Measurements from ENCODE around the gene SLFNL1. TPM values are rescaled to one million over a fixed set of nuclear protein-coding genes. Genes with fewer than 3 reads are reported as not detected.

Gene SLFNL1
- total RNA-seq, 4 donors from 2014 or later, result 0.85 to 1.6 (median 0.88) TPM; not detected in 1

DNA sequence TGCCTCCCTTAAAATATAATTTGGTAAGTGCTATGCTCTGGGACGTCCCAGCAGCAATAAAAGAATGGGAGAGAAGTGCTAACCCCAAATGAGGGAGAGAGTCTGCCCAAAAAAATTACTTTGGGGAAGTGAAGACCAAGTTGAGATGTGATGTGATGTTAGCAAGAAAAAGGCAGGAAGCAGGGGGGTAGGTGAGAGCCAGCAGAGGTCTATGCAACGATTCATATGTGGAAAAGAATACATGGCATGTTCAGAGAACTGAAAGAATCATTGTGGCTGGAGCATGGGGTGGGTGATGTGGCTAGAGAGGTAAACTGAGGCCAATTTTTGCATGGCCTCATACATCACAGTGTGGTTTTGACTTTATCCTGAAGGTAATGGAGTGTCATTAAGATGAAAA is 47.6 kb downstream of the SLFNL1 start:
- DNase-seq, result no peak
- H3K27me3 ChIP-seq, result no peaks in the 10 kb centered on the region
- TF ChIP-seq POLR2A (IDR thresholded peaks at IDR 0.05), result no peak
- TF ChIP-seq, protein P1, sequence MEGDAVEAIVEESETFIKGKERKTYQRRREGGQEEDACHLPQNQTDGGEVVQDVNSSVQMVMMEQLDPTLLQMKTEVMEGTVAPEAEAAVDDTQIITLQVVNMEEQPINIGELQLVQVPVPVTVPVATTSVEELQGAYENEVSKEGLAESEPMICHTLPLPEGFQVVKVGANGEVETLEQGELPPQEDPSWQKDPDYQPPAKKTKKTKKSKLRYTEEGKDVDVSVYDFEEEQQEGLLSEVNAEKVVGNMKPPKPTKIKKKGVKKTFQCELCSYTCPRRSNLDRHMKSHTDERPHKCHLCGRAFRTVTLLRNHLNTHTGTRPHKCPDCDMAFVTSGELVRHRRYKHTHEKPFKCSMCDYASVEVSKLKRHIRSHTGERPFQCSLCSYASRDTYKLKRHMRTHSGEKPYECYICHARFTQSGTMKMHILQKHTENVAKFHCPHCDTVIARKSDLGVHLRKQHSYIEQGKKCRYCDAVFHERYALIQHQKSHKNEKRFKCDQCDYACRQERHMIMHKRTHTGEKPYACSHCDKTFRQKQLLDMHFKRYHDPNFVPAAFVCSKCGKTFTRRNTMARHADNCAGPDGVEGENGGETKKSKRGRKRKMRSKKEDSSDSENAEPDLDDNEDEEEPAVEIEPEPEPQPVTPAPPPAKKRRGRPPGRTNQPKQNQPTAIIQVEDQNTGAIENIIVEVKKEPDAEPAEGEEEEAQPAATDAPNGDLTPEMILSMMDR (IDR thresholded peaks at IDR 0.05), result no peak
- peaks cover 0 to under 1% (median 0%) of the 10 kb centered on the region in 4 donors for H3K4me1 ChIP-seq
- H3K4me3 ChIP-seq, result no peak overlapping the region
- no peaks in the 10 kb centered on the region for H3K9me3 ChIP-seq
- H3K27ac ChIP-seq, result no peak overlapping the region
- H3K36me3 ChIP-seq, result no peaks in the 10 kb centered on the region

DNA sequence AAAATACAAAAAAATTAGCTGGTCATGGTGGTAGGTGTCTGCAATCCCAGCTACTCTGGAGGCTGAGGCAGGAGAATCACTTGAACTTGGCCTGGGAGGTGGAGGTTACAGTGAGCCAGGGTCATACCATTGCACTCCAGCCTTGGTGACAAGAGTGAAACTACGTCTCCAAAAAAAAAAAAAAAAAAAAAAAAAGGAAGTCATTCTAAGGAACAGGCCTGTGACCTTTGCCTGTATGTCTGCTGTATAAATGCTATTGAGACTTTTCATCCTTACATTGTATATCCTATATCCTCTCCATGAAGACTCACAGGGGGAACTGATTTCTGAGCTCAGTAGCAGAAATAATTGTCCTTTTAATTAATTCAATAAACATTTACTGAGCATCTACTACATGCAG is 49.6 kb downstream of the SLFNL1 start:
- no peaks in the 10 kb centered on the region for H3K27me3 ChIP-seq
- H3K4me3 ChIP-seq, result no peak overlapping the region
- no peak for DNase-seq
- H3K4me1 ChIP-seq, result no peaks in the 10 kb centered on the region
- TF ChIP-seq, protein P1 (IDR thresholded peaks at IDR 0.05), result no peak
- no peak for TF ChIP-seq POLR2A (IDR thresholded peaks at IDR 0.05)
- no peak overlapping the region for H3K27ac ChIP-seq
- H3K9me3 ChIP-seq, result no peaks in the 10 kb centered on the region
- no peaks in the 10 kb centered on the region for H3K36me3 ChIP-seq

DNA sequence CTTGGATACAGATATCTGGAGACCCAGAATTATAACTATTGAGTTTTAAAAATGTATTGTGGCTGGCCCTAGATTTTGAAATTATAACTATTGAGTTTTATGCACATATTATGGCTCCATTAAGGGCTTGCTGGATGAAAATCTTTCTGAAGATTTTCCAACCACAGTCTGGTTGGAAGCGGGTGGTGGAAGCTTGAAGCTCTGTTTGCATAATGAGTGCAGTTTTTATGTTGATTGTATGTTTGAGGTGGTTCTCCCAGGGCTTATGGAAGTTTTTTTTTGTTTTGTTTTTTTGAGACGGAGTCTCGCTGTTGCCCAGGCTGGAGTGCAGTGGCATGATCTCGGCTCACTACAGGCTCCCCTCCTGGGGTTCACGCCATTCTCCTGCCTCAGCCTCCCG is 52.1 kb downstream of the SLFNL1 start:
- Histone ChIP-seq H3K4me3 (no peak overlapping the region), H3K27ac (no peak overlapping the region), H3K27me3 (no peaks in the 10 kb centered on the region), H3K4me1 (no peaks in the 10 kb centered on the region), H3K36me3 (no peaks in the 10 kb centered on the region), H3K9me3 (no peaks in the 10 kb centered on the region)
- TF ChIP-seq, protein P1 (IDR thresholded peaks at IDR 0.05), result no peak
- TF ChIP-seq POLR2A (IDR thresholded peaks at IDR 0.05), result no peak
- no peak for DNase-seq

DNA sequence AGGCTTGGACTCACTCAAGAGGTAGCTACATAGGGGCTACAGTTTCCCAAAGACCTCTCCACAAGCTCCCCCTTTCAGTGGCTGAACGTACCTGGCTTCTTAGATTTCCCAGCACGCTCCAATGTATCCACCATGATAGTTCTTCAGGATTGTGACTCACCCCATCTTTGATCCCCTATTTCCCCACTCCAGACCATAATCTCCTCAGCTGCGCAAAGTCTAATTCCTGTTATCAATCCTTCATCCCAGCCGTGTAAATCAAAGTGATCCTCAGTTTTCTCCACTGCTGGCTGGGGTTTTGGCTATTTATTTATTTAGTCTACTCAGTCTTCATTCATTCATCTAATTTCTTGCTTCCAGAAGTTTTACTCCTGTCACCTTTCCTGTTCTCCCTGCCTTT is 55.1 kb downstream of the SLFNL1 start:
- no peak overlapping the region for H3K4me3 ChIP-seq
- TF ChIP-seq, protein P1 (IDR thresholded peaks at IDR 0.05), result no peak
- no peak for TF ChIP-seq POLR2A (IDR thresholded peaks at IDR 0.05)
- no peaks in the 10 kb centered on the region for H3K9me3 ChIP-seq
- DNase-seq, result no peak
- H3K4me1 ChIP-seq, result no peaks in the 10 kb centered on the region
- H3K36me3 ChIP-seq, result no peaks in the 10 kb centered on the region
- H3K27me3 ChIP-seq, result no peaks in the 10 kb centered on the region
- H3K27ac ChIP-seq, result no peak overlapping the region

Other genes starting within 250 kb of the SLFNL1 start
- gene KCNQ4, start 237.9 kb downstream of the SLFNL1 start, total RNA-seq, result 1 to 10 TPM; 1.1 to 3.3 (median 2.4) TPM
- gene CITED4, start 159.4 kb downstream of the SLFNL1 start, total RNA-seq, result 10 to 100 TPM in 1 of 4 donors, 1 to 10 TPM in 3; 2.0 to 19.0 (median 2.3) TPM
- 100 to 1,000 TPM in 3 of 4 donors, 10 to 100 TPM in 1; 43.7 to 181 (median 107) TPM for gene CTPS1, start 42.0 kb downstream of the SLFNL1 start, total RNA-seq
- 100 to 1,000 TPM in 1 of 4 donors, 10 to 100 TPM in 3; 27.1 to 116 (median 52.9) TPM for gene SCMH1, start 220.6 kb upstream of the SLFNL1 start, total RNA-seq